Trophoblast cell (in vitro differentiated cells and primary cell): ENCODE measurements around the gene MGA.

ENCODE experiments used
- DNase-seq, 2 donors: peaks; one replicate each; pipeline ENCODE4 v3.0.0-alpha.2; 2016
- H2AFZ ChIP-seq: 2 replicates; pipeline ENCODE4 v1.6.1; 2013; ENCODE audit warnings: low read length, moderate library complexity, mild to moderate bottlenecking; ENCODE audit not compliant: insufficient read depth, poor library complexity
- H2AK5ac ChIP-seq: 2 replicates; pipeline ENCODE4 v1.6.1; 2013; ENCODE audit warnings: mild to moderate bottlenecking, low read length
- H2BK120ac ChIP-seq: 2 replicates; pipeline ENCODE4 v1.6.1; 2013; ENCODE audit warnings: low read length, mild to moderate bottlenecking, moderate library complexity; ENCODE audit not compliant: insufficient read depth, poor library complexity
- H2BK12ac ChIP-seq: 2 replicates; pipeline ENCODE4 v1.6.1; 2013; ENCODE audit warnings: mild to moderate bottlenecking, low read length, moderate library complexity
- H2BK5ac ChIP-seq: 2 replicates; pipeline ENCODE4 v1.6.1; 2013; ENCODE audit warnings: low read length, low read depth, moderate library complexity, mild to moderate bottlenecking; ENCODE audit not compliant: poor library complexity
- H3K14ac ChIP-seq: 2 replicates; pipeline ENCODE4 v1.6.1; 2013; ENCODE audit warnings: mild to moderate bottlenecking, low read length
- H3K18ac ChIP-seq: 2 replicates; pipeline ENCODE4 v1.6.1; 2013; ENCODE audit warnings: mild to moderate bottlenecking, low read length
- H3K23ac ChIP-seq: 2 replicates; pipeline ENCODE4 v1.6.1; 2013; ENCODE audit warnings: low read length
- H3K27ac ChIP-seq: 2 replicates; pipeline ENCODE4 v1.5.1; 2013; ENCODE audit warnings: low read depth, mild to moderate bottlenecking, inconsistent platforms, low read length, moderate library complexity
- H3K27me3 ChIP-seq: 2 replicates; pipeline ENCODE4 v1.6.1; 2013; ENCODE audit warnings: inconsistent platforms, mild to moderate bottlenecking, low read length, moderate library complexity; ENCODE audit not compliant: insufficient read depth
- H3K36me3 ChIP-seq, 2 experiments: 1 replicate in 1 of 2; 2 replicates in 1 of 2; pipeline ENCODE4 v1.6.1; 2013; ENCODE audit warnings: low read length in 2 of 2, mild to moderate bottlenecking in 2 of 2, moderate library complexity in 1 of 2; ENCODE audit not compliant: insufficient read depth in 2 of 2, control insufficient read depth in 1 of 2
- H3K4ac ChIP-seq: 2 replicates; pipeline ENCODE4 v1.6.1; 2013; ENCODE audit warnings: low read depth, mild to moderate bottlenecking, low read length, moderate library complexity
- H3K4me1 ChIP-seq, 2 experiments: 1 replicate in 1 of 2; 2 replicates in 1 of 2; pipeline ENCODE4 v1.6.1; 2013; ENCODE audit warnings: low read length in 2 of 2, mild to moderate bottlenecking in 2 of 2, moderate library complexity in 1 of 2; ENCODE audit not compliant: insufficient read depth in 2 of 2, control insufficient read depth in 1 of 2
- H3K4me2 ChIP-seq: 2 replicates; pipeline ENCODE4 v1.6.1; 2013; ENCODE audit warnings: inconsistent platforms, mild to moderate bottlenecking, low read length, moderate library complexity
- H3K4me3 ChIP-seq: 2 replicates; pipeline ENCODE4 v1.5.1; 2013; ENCODE audit warnings: mild to moderate bottlenecking, low read depth, low read length, inconsistent platforms
- H3K79me1 ChIP-seq: one replicate; pipeline ENCODE4 v1.6.1; 2013; ENCODE audit warnings: low read length
- H3K79me2 ChIP-seq: 2 replicates; pipeline ENCODE4 v1.6.1; 2013; ENCODE audit warnings: low read length, mild to moderate bottlenecking; ENCODE audit not compliant: control insufficient read depth, insufficient read depth, poor library complexity
- H3K9ac ChIP-seq: 2 replicates; pipeline ENCODE4 v1.6.1; 2013; ENCODE audit warnings: mild to moderate bottlenecking, low read length
- H3K9me3 ChIP-seq: 2 replicates; pipeline ENCODE4 v1.6.1; 2013; ENCODE audit warnings: low read depth, mild to moderate bottlenecking, control low read depth, inconsistent platforms, low read length; ENCODE audit not compliant: insufficient read depth
- H4K12ac ChIP-seq: 2 replicates; pipeline ENCODE4 v1.6.1; 2013; ENCODE audit warnings: low read depth, mild to moderate bottlenecking, low read length, moderate library complexity
- H4K8ac ChIP-seq: 2 replicates; pipeline ENCODE4 v1.6.1; 2013; ENCODE audit warnings: low read depth, mild to moderate bottlenecking, low read length, moderate library complexity
- H4K91ac ChIP-seq: one replicate; pipeline ENCODE4 v1.6.1; 2013; ENCODE audit warnings: low read depth, mild to moderate bottlenecking, low read length, moderate library complexity
- WGBS: extraction: QIAGEN DNeasy Blood & Tissue Kit; methylation state at CpG from one replicate; pipeline ENCODE4 v1.1.7; 2013; ENCODE audit warnings: missing lambda C conversion rate; ENCODE audit not compliant: insufficient read length, insufficient coverage; ENCODE audit errors: extremely low coverage; 5-methylcytosine and 5-hydroxymethylcytosine counted together

The MGA gene

GRCh38 chr15:41655716-41656115 is 4.5 kb upstream of the MGA start:
- peaks cover 9% of the 10 kb centered on the region for H3K79me1 ChIP-seq
- H3K23ac ChIP-seq, result no peak overlapping the region
- no peak overlapping the region for H3K4me2 ChIP-seq
- no peak overlapping the region for H3K9ac ChIP-seq
- H3K14ac ChIP-seq, result no peak overlapping the region
- H3K4me1 ChIP-seq, result peaks cover 0 to 8% of the 10 kb centered on the region in 2 experiments
- no peak overlapping the region for H4K91ac ChIP-seq
- WGBS, result no CpG with 5 or more reads among the region's 4 CpGs
- no peaks in the 10 kb centered on the region for H3K27me3 ChIP-seq
- peaks cover 4% of the 10 kb centered on the region for H3K79me2 ChIP-seq
- H4K8ac ChIP-seq, result no peak overlapping the region
- H2BK5ac ChIP-seq, result no peak overlapping the region
- no peak overlapping the region for H2AK5ac ChIP-seq
- peaks cover 2% of the 10 kb centered on the region for H3K9me3 ChIP-seq
- no peak overlapping the region for H3K27ac ChIP-seq
- no peak overlapping the region for H3K4me3 ChIP-seq
- no peaks in the 10 kb centered on the region for H3K36me3 ChIP-seq
- H2BK120ac ChIP-seq, result no peak overlapping the region
- H3K18ac ChIP-seq, result no peak overlapping the region
- no peak overlapping the region for H3K4ac ChIP-seq
- H2AFZ ChIP-seq, result no peak overlapping the region
- no peak for DNase-seq
- H2BK12ac ChIP-seq, result no peak overlapping the region
- no peak overlapping the region for H4K12ac ChIP-seq

GRCh38 chr15:41656188-41656587 is 4.0 kb upstream of the MGA start:
- H2AFZ ChIP-seq, result no peak overlapping the region
- no peaks in the 10 kb centered on the region for H3K27me3 ChIP-seq
- H3K18ac ChIP-seq, result no peak overlapping the region
- H2AK5ac ChIP-seq, result no peak overlapping the region
- H3K9me3 ChIP-seq, result peaks cover 2% of the 10 kb centered on the region
- H4K12ac ChIP-seq, result no peak overlapping the region
- H4K8ac ChIP-seq, result no peak overlapping the region
- H3K4me3 ChIP-seq, result no peak overlapping the region
- WGBS, result no CpG with 5 or more reads among the region's 2 CpGs
- no peak overlapping the region for H3K4ac ChIP-seq
- no peak overlapping the region for H3K27ac ChIP-seq
- no peaks in the 10 kb centered on the region for H3K36me3 ChIP-seq
- no peak overlapping the region for H4K91ac ChIP-seq
- DNase-seq, result no peak
- H3K14ac ChIP-seq, result no peak overlapping the region
- no peak overlapping the region for H2BK12ac ChIP-seq
- H3K79me1 ChIP-seq, result peaks cover 11% of the 10 kb centered on the region
- H3K4me2 ChIP-seq, result no peak overlapping the region
- H3K79me2 ChIP-seq, result peaks cover 7% of the 10 kb centered on the region
- no peak overlapping the region for H2BK5ac ChIP-seq
- H3K23ac ChIP-seq, result no peak overlapping the region
- H3K9ac ChIP-seq, result no peak overlapping the region
- no peak overlapping the region for H2BK120ac ChIP-seq
- H3K4me1 ChIP-seq, result peaks cover 0 to 13% of the 10 kb centered on the region in 2 experiments

GRCh38 chr15:41658689-41659088 is 1.5 kb upstream of the MGA start:
- Histone ChIP-seq H3K27me3 (no peaks in the 10 kb centered on the region), H3K9me3 (peaks cover 2% of the 10 kb centered on the region), H3K4me3 (no peak overlapping the region), H3K4me2 (no peak overlapping the region), H2BK120ac (no peak overlapping the region), H3K36me3 (no peaks in the 10 kb centered on the region), H3K14ac (no peak overlapping the region), H4K91ac (no peak overlapping the region), H3K4ac (no peak overlapping the region), H2BK5ac (no peak overlapping the region), H2BK12ac (no peak overlapping the region), H3K9ac (no peak overlapping the region), H3K18ac (no peak overlapping the region), H3K23ac (no peak overlapping the region), H2AFZ (no peak overlapping the region), H2AK5ac (no peak overlapping the region), H3K79me1 (peaks cover 13% of the 10 kb centered on the region), H3K4me1 (peaks cover 0 to 16% of the 10 kb centered on the region in 2 experiments), H3K79me2 (peaks cover 7% of the 10 kb centered on the region), H3K27ac (no peak overlapping the region), H4K8ac (no peak overlapping the region), H4K12ac (no peak overlapping the region)
- WGBS, result no CpG with 5 or more reads among the region's 1 CpG
- DNase-seq, result no peak

GRCh38 chr15:41659190-41659589 is 1.0 kb upstream of the MGA start:
- Histone ChIP-seq H4K8ac (no peak overlapping the region), H2AFZ (no peak overlapping the region), H3K27me3 (no peaks in the 10 kb centered on the region), H3K79me2 (peaks cover 7% of the 10 kb centered on the region), H3K27ac (no peak overlapping the region), H4K91ac (no peak overlapping the region), H3K4ac (no peak overlapping the region), H4K12ac (no peak overlapping the region), H3K79me1 (peaks cover 13% of the 10 kb centered on the region), H2BK120ac (no peak overlapping the region), H3K9ac (no peak overlapping the region), H3K36me3 (no peaks in the 10 kb centered on the region), H3K23ac (no peak overlapping the region), H3K4me2 (no peak overlapping the region), H2BK5ac (no peak overlapping the region), H2BK12ac (no peak overlapping the region), H2AK5ac (no peak overlapping the region), H3K18ac (no peak overlapping the region), H3K4me1 (peaks cover 0 to 16% of the 10 kb centered on the region in 2 experiments), H3K14ac (no peak overlapping the region), H3K4me3 (no peak overlapping the region), H3K9me3 (peaks cover 2% of the 10 kb centered on the region)
- no peak for DNase-seq
- WGBS, result no CpG with 5 or more reads among the region's 2 CpGs
